HFFc6 (cell line): ENCODE results near the gene LSP1. TPM values are rescaled to one million over a fixed set of nuclear protein-coding genes. Genes with fewer than 3 reads are reported as not detected.

Experiments
- DNase-seq: peaks from one replicate; pipeline ENCODE4 v3.0.0-alpha.2; 2018
- H3K27ac Mint-ChIP-seq: 2 replicates; pipeline ENCODE4 v1.8.0; 2020; ENCODE audit warnings: mild to moderate bottlenecking, mixed read lengths
- H3K27me3 Mint-ChIP-seq: 2 replicates; pipeline ENCODE4 v1.8.0; 2021; ENCODE audit warnings: mild to moderate bottlenecking, moderate library complexity, mixed read lengths; ENCODE audit not compliant: insufficient read depth
- H3K36me3 Mint-ChIP-seq: 2 replicates; pipeline ENCODE4 v1.8.0; 2021; ENCODE audit warnings: low read depth, mixed read lengths
- H3K4me1 Mint-ChIP-seq: 2 replicates; pipeline ENCODE4 v1.8.0; 2020; ENCODE audit warnings: low read depth, mixed read lengths
- H3K4me3 Mint-ChIP-seq: 2 replicates; pipeline ENCODE4 v1.8.0; 2020; ENCODE audit warnings: mild to moderate bottlenecking, moderate library complexity, mixed read lengths
- H3K9me3 Mint-ChIP-seq: 2 replicates; pipeline ENCODE4 v1.8.0; 2020; ENCODE audit warnings: mild to moderate bottlenecking, mixed read lengths
- CTCF ChIP-seq: fragments of 200-600 bp; sonication (generic); IDR thresholded peaks from 2 replicates; pipeline ENCODE4 v1.5.0; 2021; ENCODE audit warnings: antibody characterized with exemption, mild to moderate bottlenecking
- total RNA-seq, 6 experiments: library from RNA; stranded (reverse); fragmentation: NEBNext Ultra II Directional; extraction: Animal tissue kit (Norgen Biotek cat#: 25700); gene quantifications; 2 replicates in 1 of 6; 3 replicates in 5 of 6; pipeline ENCODE4 v1.2.3, GENCODE V29; 2021

The LSP1 gene
- total RNA-seq, 6 experiments from 2014 or later, result 0.18 to 2.6 (median 0.27) TPM; not detected in 2

- DNase-seq, result no peak
- H3K27ac Mint-ChIP-seq, result peak overlapping the region; percentile 78; the same call in 1 of the 2 replicates
- H3K36me3 Mint-ChIP-seq, result no peaks in the 10 kb centered on the region
- TF ChIP-seq CTCF, result no peak
- H3K4me3 Mint-ChIP-seq, result peak overlapping the region; percentile 50; the same call in 1 of the 2 replicates
- no peaks in the 10 kb centered on the region for H3K9me3 Mint-ChIP-seq
- H3K4me1 Mint-ChIP-seq, result peaks cover 20% of the 10 kb centered on the region
- peaks cover 1% of the 10 kb centered on the region; the same call in 1 of the 2 replicates for H3K27me3 Mint-ChIP-seq
Measured at GRCh38 chr11:1862588-1863351, 9.9 kb downstream of the LSP1 start.

GRCh38 chr11:1863352-1864216 lies 10.7 kb downstream of the LSP1 start:
- H3K4me3 Mint-ChIP-seq, result peak overlapping the region; percentile 50
- DNase-seq, result peak; percentile 83
- H3K9me3 Mint-ChIP-seq, result no peaks in the 10 kb centered on the region
- TF ChIP-seq CTCF, result no peak
- H3K27ac Mint-ChIP-seq, result peak overlapping the region; percentile 78
- H3K36me3 Mint-ChIP-seq, result no peaks in the 10 kb centered on the region
- H3K27me3 Mint-ChIP-seq, result no peaks in the 10 kb centered on the region; the same call in 1 of the 2 replicates
- peaks cover 20% of the 10 kb centered on the region for H3K4me1 Mint-ChIP-seq

DNA sequence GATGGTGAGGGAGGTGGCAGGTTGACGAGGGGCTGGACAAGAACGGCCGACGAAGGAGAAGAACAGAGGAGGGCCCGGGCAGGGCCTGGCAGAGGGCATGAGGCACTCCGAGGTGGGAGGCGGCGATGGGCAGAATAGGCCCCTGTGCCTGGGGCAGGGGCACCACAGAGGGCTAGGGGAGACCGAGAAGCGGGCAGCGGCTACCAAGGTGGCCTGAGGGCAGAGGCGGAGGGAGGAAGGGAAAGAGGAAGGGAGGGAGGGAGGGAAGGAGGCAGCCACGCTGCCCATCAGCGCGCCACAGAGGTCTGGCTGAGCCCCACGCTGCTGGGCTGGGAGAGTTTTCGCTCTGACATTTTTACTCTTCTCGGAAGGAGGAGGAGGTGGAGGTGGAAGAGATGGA lies 11.3 kb downstream of the LSP1 start:
- Mint-ChIP-seq H3K27ac (peak overlapping the region; percentile 78; the same call in 1 of the 2 replicates), H3K27me3 (no peaks in the 10 kb centered on the region; the same call in 1 of the 2 replicates), H3K4me1 (peaks cover 20% of the 10 kb centered on the region), H3K36me3 (no peaks in the 10 kb centered on the region), H3K4me3 (no peak overlapping the region; the same call in 1 of the 2 replicates), H3K9me3 (no peaks in the 10 kb centered on the region)
- TF ChIP-seq CTCF, result no peak
- DNase-seq, result no peak

GRCh38 chr11:1864831-1865665 lies 12.2 kb downstream of the LSP1 start:
- Mint-ChIP-seq H3K9me3 (no peaks in the 10 kb centered on the region), H3K27ac (no peak overlapping the region), H3K27me3 (peaks cover 3% of the 10 kb centered on the region; the same call in 1 of the 2 replicates), H3K36me3 (no peaks in the 10 kb centered on the region), H3K4me1 (peaks cover 20% of the 10 kb centered on the region), H3K4me3 (no peak overlapping the region)
- TF ChIP-seq CTCF, result no peak
- DNase-seq, result no peak

GRCh38 chr11:1866226-1866625 lies 13.3 kb downstream of the LSP1 start:
- Mint-ChIP-seq H3K4me3 (no peak overlapping the region), H3K4me1 (peaks cover 20% of the 10 kb centered on the region), H3K27ac (no peak overlapping the region), H3K9me3 (no peaks in the 10 kb centered on the region), H3K27me3 (peaks cover 3% of the 10 kb centered on the region), H3K36me3 (no peaks in the 10 kb centered on the region)
- TF ChIP-seq CTCF, result no peak
- DNase-seq, result no peak
